ENCODE measurements around the gene SHB.

SHB gene

DNA sequence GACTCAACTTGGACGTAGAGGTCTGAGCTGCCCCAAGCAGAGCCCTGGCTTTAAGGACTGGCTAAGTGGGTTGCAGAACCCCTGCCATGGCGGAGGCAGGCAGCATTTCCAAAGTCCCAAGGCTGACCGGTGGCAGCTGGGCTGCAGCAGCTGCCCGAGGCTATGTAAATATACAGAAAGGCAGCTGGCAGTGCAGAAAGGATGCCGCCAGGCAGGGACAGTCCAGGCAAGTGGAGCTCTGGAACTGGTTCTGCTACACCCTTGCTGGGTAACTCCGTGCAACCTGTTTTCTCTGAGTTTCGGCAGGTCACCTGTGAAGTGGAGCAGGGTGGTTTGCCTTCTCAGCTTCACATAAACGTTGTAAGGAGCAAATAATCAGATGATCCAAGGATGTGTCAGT lies 46.0 kb downstream of the SHB start:
- Mint-ChIP-seq H3K27me3 (peaks cover 1% of the 10 kb centered on the region), H3K36me3 (no peaks in the 10 kb centered on the region), H3K27ac (no peak overlapping the region), H3K4me1 (no peaks in the 10 kb centered on the region), H3K9me3 (no peaks in the 10 kb centered on the region), H3K4me3 (no peak overlapping the region)
- DNase-seq (ENCODE audit: low spot score in 2 of 2) = no peak
- ATAC-seq (ENCODE audit: low read depth) = no peak

DNA sequence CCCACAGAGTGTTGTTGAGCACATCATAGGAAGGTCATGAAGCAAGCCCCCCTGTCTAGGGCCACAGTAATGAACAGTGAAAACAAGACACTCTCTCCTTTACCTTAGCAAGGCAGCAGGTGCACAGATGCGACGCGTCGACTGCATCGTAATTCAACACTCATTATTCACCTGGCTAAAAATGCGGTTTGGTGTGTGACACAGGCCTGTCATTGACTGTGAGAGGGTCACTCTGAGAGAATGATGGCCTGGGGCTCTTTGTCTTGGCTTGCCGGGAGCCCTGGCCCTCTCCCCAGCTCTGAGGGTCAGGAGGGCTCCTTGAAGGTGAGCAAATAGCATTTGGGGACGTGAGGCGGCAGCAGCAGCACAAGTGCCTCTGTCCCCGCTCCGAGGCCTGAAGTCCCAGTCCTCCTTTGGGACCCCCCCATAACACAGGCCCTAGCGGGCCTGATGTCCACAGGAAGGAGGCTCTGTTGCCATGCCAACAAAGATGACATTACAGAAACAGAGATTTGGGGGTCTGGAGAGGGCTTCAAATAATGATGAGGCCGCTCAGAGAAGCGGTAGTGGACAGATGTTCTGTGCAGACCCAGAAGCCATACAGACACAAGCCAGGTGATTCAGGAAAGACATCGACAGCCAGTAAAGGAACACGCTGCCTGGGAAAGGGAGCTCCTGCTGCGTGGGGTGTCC lies 46.7 kb downstream of the SHB start:
- Mint-ChIP-seq H3K27ac (no peak overlapping the region), H3K4me1 (no peaks in the 10 kb centered on the region), H3K4me3 (no peak overlapping the region), H3K27me3 (peaks cover 1% of the 10 kb centered on the region), H3K36me3 (no peaks in the 10 kb centered on the region), H3K9me3 (no peaks in the 10 kb centered on the region)
- ATAC-seq (ENCODE audit: low read depth) = no peak
- DNase-seq (ENCODE audit: low spot score in 2 of 2) = no peak

DNA sequence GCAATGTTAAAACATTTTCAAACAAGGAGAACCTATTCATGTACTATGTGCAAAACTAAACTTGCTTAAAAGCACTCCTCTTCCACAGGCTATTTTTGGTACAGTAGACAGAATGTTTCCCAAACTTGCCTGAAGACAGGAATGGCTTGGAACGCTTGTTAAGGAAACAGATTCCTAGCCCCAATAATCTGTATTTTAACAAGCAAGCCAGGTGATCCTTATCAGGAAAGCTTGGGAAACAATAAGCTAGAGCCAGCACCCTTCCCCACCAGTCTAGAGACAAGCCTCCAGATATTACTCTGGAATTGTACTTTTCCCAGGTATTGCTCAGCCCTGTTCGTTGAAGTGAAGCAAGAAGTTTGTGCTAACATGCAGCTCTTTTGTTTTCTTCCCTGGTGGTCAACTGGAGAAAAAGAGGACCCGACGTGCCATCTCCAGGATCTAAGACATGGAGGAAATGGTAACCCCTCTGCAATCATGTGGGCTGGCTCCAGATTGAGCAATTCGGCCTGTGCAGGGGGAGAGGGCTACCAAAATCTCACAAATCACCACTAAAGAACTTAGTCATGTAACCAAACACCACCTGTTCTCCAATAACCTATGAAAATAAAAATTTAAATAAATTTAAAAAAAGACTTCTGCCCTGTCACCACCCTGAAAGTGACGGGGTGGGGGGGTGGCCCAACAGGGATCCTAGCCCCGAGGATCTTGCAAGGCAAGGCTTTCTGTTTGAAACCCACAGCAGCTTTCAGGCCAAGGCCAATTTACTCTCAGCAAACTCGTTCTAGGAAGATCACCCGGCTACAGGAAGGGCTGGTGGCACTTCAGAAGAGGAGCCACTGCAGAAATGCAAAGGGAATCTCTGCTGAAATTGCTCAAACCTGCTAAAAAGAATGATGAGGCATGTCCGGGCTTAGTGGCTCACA lies 48.6 kb downstream of the SHB start:
- no peak overlapping the region for H3K27ac Mint-ChIP-seq
- ATAC-seq (ENCODE audit: low read depth) (no peak), DNase-seq (ENCODE audit: low spot score in 2 of 2) (no peak)
- peaks cover 7% of the 10 kb centered on the region for H3K27me3 Mint-ChIP-seq
- H3K9me3 Mint-ChIP-seq = no peaks in the 10 kb centered on the region
- H3K36me3 Mint-ChIP-seq = no peaks in the 10 kb centered on the region
- no peak overlapping the region for H3K4me3 Mint-ChIP-seq
- no peaks in the 10 kb centered on the region for H3K4me1 Mint-ChIP-seq

DNA sequence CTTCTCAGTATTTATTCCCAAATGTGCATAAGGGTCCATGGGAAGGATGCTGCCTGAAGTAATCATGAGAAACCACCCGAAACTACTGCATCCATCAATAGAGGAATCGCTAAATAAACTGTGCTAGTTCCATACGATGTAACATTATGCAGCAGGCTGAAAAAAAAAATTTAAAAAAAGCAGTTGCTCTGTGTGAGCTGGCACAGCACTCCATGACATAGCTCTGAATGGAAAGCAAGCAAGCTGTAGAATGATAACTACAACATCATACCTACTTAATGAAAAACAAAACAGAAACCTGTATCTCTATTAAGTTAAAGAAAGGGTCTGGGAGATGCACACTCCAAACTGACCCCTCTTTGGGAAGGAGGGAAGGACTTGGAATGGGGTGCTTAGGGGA lies 49.3 kb downstream of the SHB start:
- Mint-ChIP-seq H3K36me3 (no peaks in the 10 kb centered on the region), H3K27me3 (peaks cover 7% of the 10 kb centered on the region), H3K9me3 (no peaks in the 10 kb centered on the region), H3K27ac (no peak overlapping the region), H3K4me3 (no peak overlapping the region), H3K4me1 (no peaks in the 10 kb centered on the region)
- ATAC-seq (ENCODE audit: low read depth) (no peak), DNase-seq (ENCODE audit: low spot score in 2 of 2) (no peak)

DNA sequence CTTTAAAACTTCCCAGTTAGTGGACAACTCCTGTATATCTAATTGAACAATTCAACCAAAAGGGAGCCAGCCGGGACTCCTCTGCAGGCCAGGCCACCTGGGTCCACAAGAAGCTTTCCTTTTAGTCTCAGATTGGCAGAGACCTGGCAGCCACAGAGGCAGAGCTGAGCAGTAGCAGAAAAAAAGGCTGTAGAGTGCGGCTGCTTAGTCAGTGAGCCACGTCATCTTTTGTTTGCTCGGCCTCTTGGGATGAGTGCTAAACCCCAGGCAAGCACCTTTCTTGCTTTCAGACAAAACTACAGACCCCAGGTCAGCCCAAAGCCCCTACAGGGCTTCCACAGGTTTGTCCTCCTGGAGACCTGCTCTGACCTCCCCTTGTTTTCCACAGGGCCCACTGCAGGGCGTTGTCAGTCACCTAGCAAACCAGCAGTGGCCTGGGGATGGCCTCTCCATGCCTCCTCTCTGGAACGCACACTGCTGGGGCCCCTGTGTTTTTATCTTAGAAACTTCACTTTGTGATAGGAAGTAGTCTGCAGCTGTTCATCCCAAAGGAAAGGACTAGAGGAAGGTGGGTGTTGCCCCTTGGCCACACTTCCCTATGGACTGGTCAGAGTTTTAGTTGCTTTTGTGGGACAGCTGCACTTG lies 49.9 kb downstream of the SHB start:
- Mint-ChIP-seq H3K4me1 (no peaks in the 10 kb centered on the region), H3K27me3 (peaks cover 5% of the 10 kb centered on the region), H3K4me3 (no peak overlapping the region), H3K9me3 (no peaks in the 10 kb centered on the region), H3K27ac (no peak overlapping the region), H3K36me3 (no peaks in the 10 kb centered on the region)
- no peak for DNase-seq (ENCODE audit: low spot score in 2 of 2)
- ATAC-seq (ENCODE audit: low read depth) = no peak

DNA sequence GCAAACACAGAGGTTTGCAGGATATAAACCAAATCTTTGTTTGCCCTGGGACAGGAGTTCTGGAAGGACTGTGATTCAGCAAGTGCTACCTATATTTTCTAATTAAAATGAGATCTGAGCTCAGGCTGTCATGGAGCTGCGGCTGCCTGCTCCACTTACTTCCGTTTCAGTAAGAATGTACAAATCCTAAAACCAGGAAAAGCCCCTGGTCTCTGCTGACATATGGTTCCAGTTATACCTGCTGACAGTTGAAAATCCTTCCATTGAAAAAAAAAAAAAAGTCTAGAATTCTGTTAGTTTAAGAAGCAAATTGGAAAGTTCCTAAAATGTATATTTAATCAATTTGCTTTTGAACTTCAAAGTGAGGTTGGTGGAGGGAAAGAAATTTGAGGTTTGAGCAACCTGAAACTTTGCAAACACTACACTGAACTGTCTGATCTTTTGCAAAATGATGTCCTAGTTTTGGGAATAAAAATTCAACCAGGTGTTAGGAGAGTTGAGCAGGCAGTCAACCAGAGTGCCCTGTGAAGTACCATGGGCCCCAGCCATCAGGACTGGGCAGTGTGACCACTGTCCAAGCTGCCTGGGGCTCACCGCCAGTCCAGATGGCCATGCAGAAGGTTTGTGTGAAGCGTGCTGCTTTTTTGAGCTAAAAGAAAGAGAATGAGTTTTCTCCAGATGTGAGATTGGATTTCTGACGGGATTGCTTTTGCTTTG lies 50.6 kb downstream of the SHB start:
- H3K4me1 Mint-ChIP-seq = no peaks in the 10 kb centered on the region
- no peaks in the 10 kb centered on the region for H3K9me3 Mint-ChIP-seq
- ATAC-seq (ENCODE audit: low read depth) = no peak
- no peak overlapping the region for H3K27ac Mint-ChIP-seq
- peaks cover 5% of the 10 kb centered on the region for H3K27me3 Mint-ChIP-seq
- no peaks in the 10 kb centered on the region for H3K36me3 Mint-ChIP-seq
- DNase-seq (ENCODE audit: low spot score in 2 of 2) = no peak
- no peak overlapping the region for H3K4me3 Mint-ChIP-seq

DNA sequence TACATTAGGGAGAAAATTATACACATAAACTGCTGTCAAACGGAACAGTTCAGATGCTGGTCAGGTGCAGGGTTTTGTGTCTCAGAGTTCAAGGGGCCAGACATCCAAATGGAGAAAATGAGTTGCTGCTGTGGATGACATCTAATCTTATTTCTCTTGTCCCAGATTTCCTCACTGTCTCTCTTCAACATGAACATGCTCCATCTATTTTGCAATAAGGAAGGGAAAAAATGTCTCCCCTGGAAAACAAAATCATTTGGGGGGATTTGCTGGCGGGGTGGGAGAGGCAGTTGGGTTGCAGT lies 51.2 kb downstream of the SHB start:
- H3K9me3 Mint-ChIP-seq = no peaks in the 10 kb centered on the region
- ATAC-seq (ENCODE audit: low read depth) (no peak), DNase-seq (ENCODE audit: low spot score in 2 of 2) (no peak)
- no peak overlapping the region for H3K4me3 Mint-ChIP-seq
- H3K36me3 Mint-ChIP-seq = no peaks in the 10 kb centered on the region
- no peaks in the 10 kb centered on the region for H3K4me1 Mint-ChIP-seq
- peaks cover 5% of the 10 kb centered on the region for H3K27me3 Mint-ChIP-seq
- no peak overlapping the region for H3K27ac Mint-ChIP-seq

DNA sequence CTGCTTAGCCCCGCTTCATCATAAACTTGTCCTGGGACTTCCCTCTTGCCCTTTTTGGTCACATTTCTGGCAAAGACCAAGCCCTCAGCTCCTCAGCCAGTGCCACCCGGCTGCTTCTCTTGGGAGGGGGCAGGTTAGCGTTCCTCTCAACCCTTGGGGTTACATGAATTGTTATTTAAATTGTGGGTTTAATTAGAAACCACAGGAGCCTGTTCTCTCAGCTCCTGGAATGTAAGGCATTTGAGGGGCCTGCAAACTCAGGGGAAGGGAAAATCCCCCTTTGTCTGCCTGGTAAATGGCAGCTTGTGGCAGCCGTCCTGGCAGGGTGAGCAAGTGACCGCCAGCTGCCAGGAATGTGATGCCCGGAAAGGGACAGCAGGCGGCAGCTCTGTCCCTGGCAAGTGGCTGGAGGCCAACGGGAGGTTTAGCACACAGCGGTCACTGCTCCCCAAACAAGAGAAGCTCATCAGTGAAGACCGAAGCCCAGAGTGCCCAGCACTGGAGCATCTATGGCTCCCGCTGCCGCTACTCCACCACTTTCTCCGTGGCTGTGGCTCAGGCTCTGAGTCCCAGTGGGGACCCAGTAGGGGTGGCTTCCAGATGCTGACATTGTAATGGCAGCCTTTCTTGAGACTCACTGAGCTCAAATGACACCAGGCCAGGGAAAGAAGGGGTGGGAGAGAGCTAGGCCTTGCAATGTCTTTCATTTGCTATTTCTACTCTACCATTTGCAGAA lies 51.7 kb downstream of the SHB start:
- H3K36me3 Mint-ChIP-seq = no peaks in the 10 kb centered on the region

DNA sequence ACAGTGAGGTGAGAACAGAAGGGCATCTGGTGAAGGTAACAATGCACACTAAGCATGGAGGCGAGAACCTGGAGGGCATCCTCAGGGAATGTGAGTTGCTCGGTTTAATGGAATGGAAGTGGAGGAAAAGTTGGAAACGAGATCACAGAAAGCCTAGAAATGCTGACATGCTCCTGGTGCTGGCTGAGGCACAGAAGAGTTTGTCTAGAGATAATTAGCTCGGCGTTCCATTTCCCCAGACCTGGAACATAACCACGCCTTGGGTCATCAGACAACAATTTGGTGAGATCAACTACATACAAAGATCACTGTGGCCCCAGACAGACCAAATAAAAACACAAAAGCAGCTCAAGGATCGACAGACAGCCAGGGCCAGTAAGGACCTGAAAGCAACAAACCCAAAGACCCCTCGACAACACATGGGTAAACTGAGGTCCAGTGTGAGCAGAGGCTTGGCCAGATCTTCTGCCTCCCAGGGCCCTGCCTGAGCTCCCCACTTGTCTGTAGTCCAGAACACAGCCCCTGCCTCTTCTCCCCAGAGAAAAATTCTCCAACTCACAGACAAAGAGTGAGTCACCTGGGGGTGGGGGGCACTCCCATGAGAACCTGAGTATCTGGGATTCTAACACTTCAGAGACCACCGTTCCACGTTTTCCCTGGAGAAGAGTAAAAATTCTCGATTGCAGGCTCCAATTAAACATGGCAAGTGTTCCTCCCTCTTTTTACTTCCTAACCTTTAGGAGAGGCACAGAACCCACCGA lies 52.5 kb downstream of the SHB start:
- Mint-ChIP-seq H3K4me3 (no peak overlapping the region), H3K27me3 (peaks cover 5% of the 10 kb centered on the region), H3K4me1 (no peaks in the 10 kb centered on the region), H3K27ac (no peak overlapping the region), H3K9me3 (no peaks in the 10 kb centered on the region), H3K36me3 (no peaks in the 10 kb centered on the region)
- DNase-seq (ENCODE audit: low spot score in 2 of 2) (no peak), ATAC-seq (ENCODE audit: low read depth) (no peak)

More for the DNA sequence above, 51.7 kb downstream of the SHB start:
- H3K27me3 Mint-ChIP-seq = peaks cover 5% of the 10 kb centered on the region
- no peak overlapping the region for H3K4me3 Mint-ChIP-seq
- ATAC-seq (ENCODE audit: low read depth) = no peak
- no peak overlapping the region for H3K27ac Mint-ChIP-seq
- no peak for DNase-seq (ENCODE audit: low spot score in 2 of 2)
- H3K4me1 Mint-ChIP-seq = no peaks in the 10 kb centered on the region
- H3K9me3 Mint-ChIP-seq = no peaks in the 10 kb centered on the region

DNA sequence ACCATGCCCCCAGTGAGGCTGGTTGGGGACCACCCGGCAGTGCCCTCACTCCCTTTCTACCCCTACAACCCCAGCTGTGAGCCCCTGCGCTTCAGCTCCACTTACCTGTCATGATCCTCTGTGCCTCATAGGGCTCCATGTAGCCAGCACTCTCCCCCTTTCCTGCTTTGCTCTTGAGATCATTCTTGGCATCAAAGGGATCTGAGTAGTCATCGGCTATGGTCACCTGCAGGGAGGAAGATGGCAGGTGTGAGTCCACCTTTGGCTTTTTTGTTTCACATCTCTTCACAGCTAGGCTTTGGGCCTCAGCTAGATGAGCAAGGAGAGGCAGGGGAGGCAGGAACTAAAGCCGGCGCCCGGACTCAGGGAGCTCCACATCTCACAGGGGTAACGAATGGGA lies 53.1 kb downstream of the SHB start:
- Mint-ChIP-seq H3K27me3 (peaks cover 5% of the 10 kb centered on the region), H3K9me3 (no peaks in the 10 kb centered on the region), H3K27ac (no peak overlapping the region), H3K4me1 (no peaks in the 10 kb centered on the region), H3K4me3 (no peak overlapping the region), H3K36me3 (no peaks in the 10 kb centered on the region)
- ATAC-seq (ENCODE audit: low read depth) = no peak
- no peak for DNase-seq (ENCODE audit: low spot score in 2 of 2)

DNA sequence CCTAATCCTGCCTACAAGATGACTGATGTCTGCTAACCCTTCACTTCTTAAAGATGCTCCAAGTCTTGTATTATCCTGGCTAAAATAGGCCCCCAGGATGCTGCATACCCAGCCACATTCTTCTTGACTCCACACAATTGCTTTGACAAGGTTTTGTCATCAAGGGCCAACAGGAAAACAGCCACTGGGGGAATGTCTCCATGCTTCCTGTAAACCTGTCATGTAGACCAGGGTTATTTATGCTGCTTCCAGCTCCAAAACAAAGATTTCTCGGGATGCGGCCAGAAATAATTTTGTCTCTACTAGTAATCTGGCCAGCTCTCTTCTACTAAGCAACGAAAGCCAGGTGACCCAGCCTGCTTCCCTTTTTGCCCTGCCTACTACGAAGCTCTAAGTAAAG lies 53.8 kb downstream of the SHB start:
- Mint-ChIP-seq H3K27ac (no peak overlapping the region), H3K9me3 (no peaks in the 10 kb centered on the region), H3K36me3 (no peaks in the 10 kb centered on the region), H3K4me3 (no peak overlapping the region), H3K4me1 (no peaks in the 10 kb centered on the region), H3K27me3 (peaks cover 5% of the 10 kb centered on the region)
- ATAC-seq (ENCODE audit: low read depth) (no peak), DNase-seq (ENCODE audit: low spot score in 2 of 2) (no peak)

DNA sequence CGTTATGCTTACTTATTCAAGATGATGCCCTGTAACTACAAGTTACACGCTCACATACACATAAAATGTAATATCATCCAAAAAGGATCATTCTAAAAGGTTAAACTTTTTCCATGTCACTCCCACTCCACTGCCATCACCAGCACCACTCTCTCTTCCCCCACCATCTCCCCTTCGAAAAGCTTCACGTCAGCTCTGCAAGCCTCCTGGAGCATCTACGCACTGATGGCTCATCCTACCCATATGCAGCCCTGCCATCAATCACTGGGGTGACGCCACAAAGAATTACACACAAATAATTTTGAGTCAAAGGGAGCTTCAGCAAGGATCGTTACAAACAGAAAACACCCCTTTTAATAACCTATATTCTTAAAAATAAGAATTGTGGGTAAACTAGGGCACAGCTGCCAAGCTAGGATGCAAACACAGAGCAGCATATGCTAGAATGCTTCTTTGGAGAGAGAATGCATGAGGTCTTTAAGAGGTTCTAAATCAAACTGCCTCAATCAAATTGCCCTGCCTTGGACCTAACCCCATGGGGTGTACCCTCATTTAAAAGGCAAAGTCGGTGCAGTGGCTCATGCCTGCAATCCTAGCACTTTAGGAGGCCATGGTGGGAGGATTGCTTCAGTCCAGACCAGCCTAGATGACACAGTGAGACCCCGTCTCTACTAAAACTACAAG lies 56.1 kb downstream of the SHB start:
- Mint-ChIP-seq H3K36me3 (no peaks in the 10 kb centered on the region), H3K4me3 (no peak overlapping the region), H3K27me3 (peaks cover 5% of the 10 kb centered on the region), H3K4me1 (peaks cover 4% of the 10 kb centered on the region), H3K9me3 (no peaks in the 10 kb centered on the region), H3K27ac (no peak overlapping the region)
- DNase-seq (ENCODE audit: low spot score in 2 of 2) (no peak), ATAC-seq (ENCODE audit: low read depth) (no peak)
